Measurements from ENCODE around the gene PURA. TPM values are rescaled to one million over a fixed set of nuclear protein-coding genes. Genes with fewer than 3 reads are reported as not detected.
A peak's percentile ranks its signal among the peaks of the same experiment; 100 is the strongest.

Gene PURA
- total RNA-seq, 1 experiment from 2014 or later, result 20.1 TPM

GRCh38 chr5:140113180-140113698 is 670 bp upstream of the PURA start:
- H3K9me3 Mint-ChIP-seq (ENCODE audit: unreplicated experiment), result no peaks in the 10 kb centered on the region
- no peak for TF ChIP-seq CTCF (IDR thresholded peaks at IDR 0.05; ENCODE audit: unreplicated experiment)
- DNase-seq (ENCODE audit: unreplicated experiment), result no peak
- BruUV-seq (replicated peaks), result no TSS peak
- H3K36me3 Mint-ChIP-seq (ENCODE audit: insufficient read depth, unreplicated experiment), result peaks cover 10% of the 10 kb centered on the region
- peaks cover 66% of the 10 kb centered on the region for H3K4me1 Mint-ChIP-seq (ENCODE audit: insufficient read depth, unreplicated experiment)
- H3K27ac Mint-ChIP-seq (ENCODE audit: low read depth, unreplicated experiment), result peak overlapping the region; percentile 87
- H3K4me3 Mint-ChIP-seq (ENCODE audit: unreplicated experiment), result peak overlapping the region; percentile 88
- intact Hi-C loops (cut with micrococcal nuclease), result no loop called here
- POLR2A ChIA-PET, result interaction anchor here (0.9 to 4.9 kb wide), 10 partner anchors 10 to 123 kb away, joined by 3 to 53 read pairs (median 5); no protein-coding TSS in a partner anchor
- CTCF ChIA-PET, result interaction anchor here (1.0 to 1.8 kb wide), 4 partner anchors 9 to 43 kb away, joined by 3 to 5 read pairs (median 4); no protein-coding TSS in a partner anchor
- no peaks in the 10 kb centered on the region for H3K27me3 Mint-ChIP-seq (ENCODE audit: insufficient read depth, unreplicated experiment)

- peaks cover 62% of the 10 kb centered on the region for H3K4me1 Mint-ChIP-seq (ENCODE audit: insufficient read depth, unreplicated experiment)
- no TSS peak for BruUV-seq (replicated peaks)
- POLR2A ChIA-PET, result interaction anchor here (0.7 to 10.9 kb wide), 27 partner anchors 7 to 1360 kb away, joined by 3 to 147 read pairs (median 4); partner anchors contain the start of genes CYSTM1 and HBEGF
- no peaks in the 10 kb centered on the region for H3K27me3 Mint-ChIP-seq (ENCODE audit: insufficient read depth, unreplicated experiment)
- TF ChIP-seq CTCF (IDR thresholded peaks at IDR 0.05; ENCODE audit: unreplicated experiment), result no peak
- H3K9me3 Mint-ChIP-seq (ENCODE audit: unreplicated experiment), result no peaks in the 10 kb centered on the region
- peak overlapping the region; percentile 87 for H3K27ac Mint-ChIP-seq (ENCODE audit: low read depth, unreplicated experiment)
- peak; percentile 69 for DNase-seq (ENCODE audit: unreplicated experiment)
- H3K36me3 Mint-ChIP-seq (ENCODE audit: insufficient read depth, unreplicated experiment), result peaks cover 10% of the 10 kb centered on the region
- intact Hi-C loops (cut with micrococcal nuclease), result loop anchor here (2.0 kb wide), 2 partner anchors 18 to 30 kb away; no protein-coding TSS in a partner anchor
- CTCF ChIA-PET, result interaction anchor here (0.9 to 8.5 kb wide), 9 partner anchors 8 to 138 kb away, joined by 3 to 89 read pairs (median 5); no protein-coding TSS in a partner anchor
- peak overlapping the region; percentile 88 for H3K4me3 Mint-ChIP-seq (ENCODE audit: unreplicated experiment)
Measured at GRCh38 chr5:140114341-140115185, 654 bp downstream of the PURA start.

GRCh38 chr5:140115186-140115500 is 1.2 kb downstream of the PURA start:
- intact Hi-C loops (cut with micrococcal nuclease), result loop anchor here (2.0 kb wide), 2 partner anchors 18 to 30 kb away; no protein-coding TSS in a partner anchor
- peak overlapping the region; percentile 88 for H3K4me3 Mint-ChIP-seq (ENCODE audit: unreplicated experiment)
- DNase-seq (ENCODE audit: unreplicated experiment), result no peak
- ChIA-PET CTCF (interaction anchor here (0.6 to 8.5 kb wide), 11 partner anchors 8 to 327 kb away, joined by 3 to 89 read pairs (median 7); no protein-coding TSS in a partner anchor), POLR2A (interaction anchor here (0.6 to 10.9 kb wide), 27 partner anchors 8 to 1360 kb away, joined by 3 to 147 read pairs (median 4); partner anchors contain the start of genes CYSTM1 and HBEGF)
- peaks cover 59% of the 10 kb centered on the region for H3K4me1 Mint-ChIP-seq (ENCODE audit: insufficient read depth, unreplicated experiment)
- H3K27ac Mint-ChIP-seq (ENCODE audit: low read depth, unreplicated experiment), result peak overlapping the region; percentile 87
- H3K36me3 Mint-ChIP-seq (ENCODE audit: insufficient read depth, unreplicated experiment), result peaks cover 10% of the 10 kb centered on the region
- no peaks in the 10 kb centered on the region for H3K27me3 Mint-ChIP-seq (ENCODE audit: insufficient read depth, unreplicated experiment)
- no TSS peak for BruUV-seq (replicated peaks)
- no peaks in the 10 kb centered on the region for H3K9me3 Mint-ChIP-seq (ENCODE audit: unreplicated experiment)
- TF ChIP-seq CTCF (IDR thresholded peaks at IDR 0.05; ENCODE audit: unreplicated experiment), result no peak

- peak; percentile 14 for TF ChIP-seq CTCF (IDR thresholded peaks at IDR 0.05; ENCODE audit: unreplicated experiment)
- DNase-seq (ENCODE audit: unreplicated experiment), result peak; percentile 39
- H3K9me3 Mint-ChIP-seq (ENCODE audit: unreplicated experiment), result no peaks in the 10 kb centered on the region
- peak overlapping the region; percentile 88 for H3K4me3 Mint-ChIP-seq (ENCODE audit: unreplicated experiment)
- H3K4me1 Mint-ChIP-seq (ENCODE audit: insufficient read depth, unreplicated experiment), result peaks cover 55% of the 10 kb centered on the region
- BruUV-seq (replicated peaks), result no TSS peak
- H3K36me3 Mint-ChIP-seq (ENCODE audit: insufficient read depth, unreplicated experiment), result peaks cover 10% of the 10 kb centered on the region
- ChIA-PET CTCF (interaction anchor here (0.6 to 8.5 kb wide), 15 partner anchors 10 to 329 kb away, joined by 3 to 89 read pairs (median 5); partner anchors contain the start of gene HBEGF), POLR2A (interaction anchor here (0.9 to 10.9 kb wide), 13 partner anchors 9 to 574 kb away, joined by 3 to 147 read pairs (median 5); partner anchors contain the start of genes CYSTM1 and HARS1)
- intact Hi-C loops (cut with micrococcal nuclease), result no loop called here
- no peaks in the 10 kb centered on the region for H3K27me3 Mint-ChIP-seq (ENCODE audit: insufficient read depth, unreplicated experiment)
- H3K27ac Mint-ChIP-seq (ENCODE audit: low read depth, unreplicated experiment), result no peak overlapping the region
Measured at GRCh38 chr5:140116716-140117115, 2.8 kb downstream of the PURA start.
